ENCODE data around the gene SECISBP2L. TPM values are rescaled to one million over a fixed set of nuclear protein-coding genes. Genes with fewer than 3 reads are reported as not detected.
A peak's percentile ranks its signal among the peaks of the same experiment; 100 is the strongest.

The SECISBP2L gene
- total RNA-seq, 1 donor from 2014 or later = 44.0 TPM

DNA sequence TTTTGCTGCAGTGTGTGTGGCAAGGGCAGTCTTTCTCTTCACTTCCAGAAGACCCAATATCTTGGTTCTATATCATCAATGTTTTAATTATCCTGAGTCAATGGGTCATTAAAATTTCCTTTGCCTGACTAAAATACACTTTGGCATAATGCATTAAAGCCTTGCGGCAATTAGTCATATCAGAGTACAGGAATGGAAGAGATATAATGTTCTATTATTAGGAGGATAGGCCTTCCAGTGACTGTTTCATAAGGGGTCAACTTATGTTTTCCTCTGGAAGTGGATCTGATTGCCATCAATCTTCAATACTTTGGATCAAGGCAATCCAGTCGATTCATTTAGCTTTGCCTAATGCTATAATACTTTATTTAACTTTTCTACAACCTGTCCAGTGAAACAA lies 9.4 kb upstream of the SECISBP2L start:
- no peaks in the 10 kb centered on the region for H4K20me1 ChIP-seq (ENCODE audit: low read depth)
- DNase-seq (ENCODE audit: low spot score) = no peak
- Mint-ChIP-seq H3K27me3 (ENCODE audit: insufficient read depth, low read depth) (no peaks in the 10 kb centered on the region), H3K36me3 (no peaks in the 10 kb centered on the region), H3K4me1 (no peaks in the 10 kb centered on the region), H3K9me3 (peaks cover 5% of the 10 kb centered on the region), H3K27ac (no peak overlapping the region), H3K4me3 (no peak overlapping the region)
- H3K9ac ChIP-seq = no peak overlapping the region
- no peaks in the 10 kb centered on the region for H3F3A ChIP-seq (ENCODE audit: low read depth)
- no peak overlapping the region for H3K27ac ChIP-seq
- H3K4me3 ChIP-seq = no peak overlapping the region
- H3K4me2 ChIP-seq = no peak overlapping the region
- TF ChIP-seq, protein P1, sequence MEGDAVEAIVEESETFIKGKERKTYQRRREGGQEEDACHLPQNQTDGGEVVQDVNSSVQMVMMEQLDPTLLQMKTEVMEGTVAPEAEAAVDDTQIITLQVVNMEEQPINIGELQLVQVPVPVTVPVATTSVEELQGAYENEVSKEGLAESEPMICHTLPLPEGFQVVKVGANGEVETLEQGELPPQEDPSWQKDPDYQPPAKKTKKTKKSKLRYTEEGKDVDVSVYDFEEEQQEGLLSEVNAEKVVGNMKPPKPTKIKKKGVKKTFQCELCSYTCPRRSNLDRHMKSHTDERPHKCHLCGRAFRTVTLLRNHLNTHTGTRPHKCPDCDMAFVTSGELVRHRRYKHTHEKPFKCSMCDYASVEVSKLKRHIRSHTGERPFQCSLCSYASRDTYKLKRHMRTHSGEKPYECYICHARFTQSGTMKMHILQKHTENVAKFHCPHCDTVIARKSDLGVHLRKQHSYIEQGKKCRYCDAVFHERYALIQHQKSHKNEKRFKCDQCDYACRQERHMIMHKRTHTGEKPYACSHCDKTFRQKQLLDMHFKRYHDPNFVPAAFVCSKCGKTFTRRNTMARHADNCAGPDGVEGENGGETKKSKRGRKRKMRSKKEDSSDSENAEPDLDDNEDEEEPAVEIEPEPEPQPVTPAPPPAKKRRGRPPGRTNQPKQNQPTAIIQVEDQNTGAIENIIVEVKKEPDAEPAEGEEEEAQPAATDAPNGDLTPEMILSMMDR (IDR thresholded peaks at IDR 0.05) = no peak
- TF ChIP-seq EZH2 (IDR thresholded peaks at IDR 0.05) (no peak), EZH2phosphoT487 (IDR thresholded peaks at IDR 0.05) (no peak)
- H3K27me3 ChIP-seq = no peaks in the 10 kb centered on the region
- no peak overlapping the region for H2AFZ ChIP-seq (replicated peaks)
- H3K9me3 ChIP-seq (ENCODE audit: low read depth) = no peaks in the 10 kb centered on the region
- H3K4me1 ChIP-seq = no peaks in the 10 kb centered on the region
- H3K36me3 ChIP-seq = no peaks in the 10 kb centered on the region
- no peaks in the 10 kb centered on the region for H3K79me2 ChIP-seq (ENCODE audit: low read depth)

GRCh38 chr15:49052662-49053061 lies 6.4 kb upstream of the SECISBP2L start:
- H3K27ac ChIP-seq = no peak overlapping the region
- Mint-ChIP-seq H3K27ac (no peak overlapping the region), H3K27me3 (ENCODE audit: insufficient read depth, low read depth) (no peaks in the 10 kb centered on the region), H3K9me3 (peaks cover 5% of the 10 kb centered on the region), H3K4me1 (no peaks in the 10 kb centered on the region), H3K4me3 (no peak overlapping the region), H3K36me3 (no peaks in the 10 kb centered on the region)
- no peaks in the 10 kb centered on the region for H3K36me3 ChIP-seq
- H2AFZ ChIP-seq (replicated peaks) = no peak overlapping the region
- H3K9me3 ChIP-seq (ENCODE audit: low read depth) = no peaks in the 10 kb centered on the region
- TF ChIP-seq EZH2phosphoT487 (IDR thresholded peaks at IDR 0.05) (no peak), EZH2 (IDR thresholded peaks at IDR 0.05) (no peak)
- TF ChIP-seq, protein P1 (IDR thresholded peaks at IDR 0.05) = no peak
- H3K9ac ChIP-seq = no peak overlapping the region
- no peaks in the 10 kb centered on the region for H3K79me2 ChIP-seq (ENCODE audit: low read depth)
- no peaks in the 10 kb centered on the region for H3K27me3 ChIP-seq
- H3K4me3 ChIP-seq = no peak overlapping the region
- no peak for DNase-seq (ENCODE audit: low spot score)
- H4K20me1 ChIP-seq (ENCODE audit: low read depth) = no peaks in the 10 kb centered on the region
- no peak overlapping the region for H3K4me2 ChIP-seq
- H3K4me1 ChIP-seq = no peaks in the 10 kb centered on the region
- H3F3A ChIP-seq (ENCODE audit: low read depth) = no peaks in the 10 kb centered on the region

GRCh38 chr15:49047456-49047855 lies 1.2 kb upstream of the SECISBP2L start:
- Histone ChIP-seq H3K4me2 (no peak overlapping the region), H4K20me1 (ENCODE audit: low read depth) (peaks cover 17% of the 10 kb centered on the region), H3K9me3 (ENCODE audit: low read depth) (no peaks in the 10 kb centered on the region), H3K4me3 (no peak overlapping the region), H3K36me3 (no peaks in the 10 kb centered on the region), H3K79me2 (ENCODE audit: low read depth) (peaks cover 36% of the 10 kb centered on the region), H3K27ac (no peak overlapping the region), H3K9ac (no peak overlapping the region), H3F3A (ENCODE audit: low read depth) (peaks cover 13% of the 10 kb centered on the region), H3K27me3 (no peaks in the 10 kb centered on the region), H2AFZ (replicated peaks) (peak overlapping the region; percentile 98), H3K4me1 (peaks cover 16% of the 10 kb centered on the region)
- no peaks in the 10 kb centered on the region for H3K36me3 Mint-ChIP-seq
- peaks cover 5% of the 10 kb centered on the region for H3K9me3 Mint-ChIP-seq
- H3K4me1 Mint-ChIP-seq = peaks cover 8% of the 10 kb centered on the region
- TF ChIP-seq EZH2phosphoT487 (IDR thresholded peaks at IDR 0.05) (no peak), EZH2 (IDR thresholded peaks at IDR 0.05) (no peak)
- TF ChIP-seq, protein P1 (IDR thresholded peaks at IDR 0.05) = no peak
- no peak overlapping the region for H3K27ac Mint-ChIP-seq
- peak overlapping the region; percentile 89 for H3K4me3 Mint-ChIP-seq
- peaks cover 2% of the 10 kb centered on the region for H3K27me3 Mint-ChIP-seq (ENCODE audit: insufficient read depth, low read depth)
- no peak for DNase-seq (ENCODE audit: low spot score)

All from neural progenitor cell (in vitro differentiated cells).